GM19043 (cell line): Measurements from ENCODE around the gene SLC25A12.

Source experiments
- ATAC-seq: cut with Tn5 transposase; IDR thresholded peaks from one replicate; pipeline ENCODE4 v1.9.1; 2021; ENCODE audit warnings: low read depth; ENCODE audit not compliant: unreplicated experiment

The SLC25A12 gene

GRCh38 chr2:171893196-171893823 lies 734 bp downstream of the SLC25A12 start:
- ATAC-seq = no peak

DNA sequence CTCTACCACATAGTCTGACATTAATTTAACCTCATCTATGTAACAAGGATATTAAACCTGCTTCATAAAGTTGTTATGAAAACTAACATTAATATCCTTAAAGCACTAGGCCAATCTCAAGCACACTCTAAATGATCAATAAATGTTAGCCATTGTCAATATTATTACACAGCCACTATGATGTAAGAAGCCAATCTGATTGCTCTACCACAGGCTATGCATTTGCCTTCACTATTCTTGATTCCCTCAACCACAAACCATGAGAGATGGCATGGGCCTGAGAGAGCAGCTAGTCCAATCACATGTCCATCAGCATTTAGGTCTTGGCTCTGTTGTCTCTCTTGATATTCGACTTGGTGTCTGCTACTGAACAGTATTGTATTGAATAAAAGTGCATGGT lies 4.2 kb downstream of the SLC25A12 start:
- no peak for ATAC-seq

GRCh38 chr2:171889333-171889732 lies 4.7 kb downstream of the SLC25A12 start:
- ATAC-seq = no peak

- ATAC-seq = no peak
These were observed 10.7 kb downstream of the SLC25A12 start for GRCh38 chr2:171883275-171883893.

DNA sequence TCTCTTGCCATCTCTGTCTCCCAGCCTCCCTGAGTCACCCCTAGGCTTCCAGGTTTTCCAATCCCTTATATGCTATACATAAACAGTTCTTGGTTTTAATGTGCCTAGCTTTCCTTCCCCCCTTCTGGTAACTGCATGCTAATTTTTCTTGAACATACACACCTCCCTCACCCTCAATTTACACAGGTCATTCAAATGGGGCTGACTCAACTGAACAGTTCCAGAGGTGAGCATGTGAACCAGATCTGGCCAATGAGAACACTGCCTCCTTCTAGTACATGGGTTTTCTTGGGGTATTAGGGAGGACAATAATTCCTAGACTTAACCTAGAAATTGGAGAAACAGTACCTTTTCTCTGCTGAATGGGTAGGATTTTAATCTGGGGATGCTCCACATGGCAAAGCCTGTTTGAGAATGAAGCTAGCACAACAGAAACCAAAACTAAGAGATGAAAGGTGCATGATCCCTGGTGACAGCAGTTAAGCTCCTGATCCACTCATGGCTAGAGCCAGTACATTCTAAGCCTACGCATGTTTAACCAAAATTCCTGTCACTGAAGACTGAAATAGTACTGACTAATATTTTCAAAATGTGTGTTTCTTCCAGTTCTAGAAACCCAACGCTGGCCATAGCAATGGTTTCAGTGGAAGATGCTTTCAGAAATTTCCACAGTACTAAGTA lies 11.8 kb downstream of the SLC25A12 start:
- ATAC-seq = no peak

DNA sequence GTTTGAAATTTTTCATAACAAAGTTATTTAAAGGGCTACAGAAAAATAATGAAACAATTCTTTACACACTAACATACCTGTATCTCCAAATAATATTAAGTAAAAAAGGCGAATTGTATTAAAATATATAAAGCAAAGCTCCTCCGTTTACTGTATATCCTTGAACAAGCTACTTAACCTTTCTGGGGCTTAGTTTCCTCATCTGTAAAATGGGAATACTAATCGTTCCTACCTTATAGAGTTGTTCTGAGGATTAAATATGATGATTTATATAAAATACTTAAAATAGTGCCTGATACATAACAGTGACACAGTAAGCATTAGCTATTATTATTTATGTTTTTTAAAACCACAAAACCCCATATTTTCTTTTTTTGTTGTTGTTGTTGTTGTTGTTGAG lies 13.3 kb downstream of the SLC25A12 start:
- ATAC-seq = no peak

DNA sequence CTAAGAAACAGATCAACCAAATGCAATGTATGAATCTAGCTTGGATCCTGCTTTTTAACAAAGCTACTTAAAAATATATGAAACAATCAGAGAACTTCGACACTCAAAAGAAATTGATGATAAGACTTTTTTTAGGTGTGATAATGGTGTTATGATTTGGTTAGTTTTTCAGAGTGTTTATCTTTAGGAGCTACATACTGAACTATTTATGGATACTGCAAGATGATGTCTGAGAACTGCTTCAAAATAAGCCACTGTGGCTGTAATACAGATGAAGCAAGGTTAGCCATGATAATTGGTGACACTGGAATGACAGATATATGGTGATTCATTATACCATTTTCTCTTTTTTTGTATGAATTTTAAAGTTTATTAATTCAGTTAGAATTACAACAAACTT lies 14.2 kb downstream of the SLC25A12 start:
- ATAC-seq = no peak

GRCh38 chr2:171878481-171878993 lies 15.5 kb downstream of the SLC25A12 start:
- no peak for ATAC-seq

DNA sequence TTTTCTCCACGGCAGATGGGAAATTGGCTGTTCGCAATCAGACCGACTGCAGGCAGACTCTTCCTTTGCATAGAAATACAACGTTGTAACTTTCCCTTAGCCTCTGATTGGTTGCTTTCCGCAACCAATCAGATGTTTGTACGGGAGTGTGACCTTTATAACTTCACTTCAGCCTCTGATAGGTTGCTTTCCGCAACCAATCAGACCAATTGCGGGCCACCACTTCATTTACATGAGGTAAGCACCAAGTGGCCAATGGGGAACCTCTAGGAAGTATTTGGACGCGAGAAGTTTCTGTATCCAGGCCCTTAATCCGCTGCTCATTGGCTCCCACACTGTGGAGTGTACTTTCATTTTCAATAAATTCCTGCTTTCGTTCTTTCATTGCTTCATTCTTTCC lies 19.1 kb downstream of the SLC25A12 start:
- no peak for ATAC-seq

DNA sequence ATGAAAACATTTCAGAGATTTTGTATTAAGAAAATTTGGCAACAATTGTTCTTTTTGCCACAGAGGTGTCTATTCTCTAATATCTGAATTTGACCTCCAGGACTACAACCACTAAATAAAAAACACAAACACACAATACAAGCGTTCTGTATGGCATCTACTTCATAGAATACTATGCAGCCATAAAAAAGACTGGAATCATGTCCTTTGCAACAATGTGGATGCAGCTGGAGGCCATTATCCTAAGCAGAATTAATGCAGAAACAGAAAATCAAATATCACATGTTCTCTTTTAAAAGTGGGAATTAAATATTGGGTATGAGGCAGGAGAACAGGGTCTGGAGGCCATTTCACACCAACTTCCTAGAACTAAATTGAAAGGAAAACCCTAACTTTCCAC lies 19.5 kb downstream of the SLC25A12 start:
- ATAC-seq = no peak

GRCh38 chr2:171864357-171864985 lies 29.6 kb downstream of the SLC25A12 start:
- ATAC-seq = no peak

DNA sequence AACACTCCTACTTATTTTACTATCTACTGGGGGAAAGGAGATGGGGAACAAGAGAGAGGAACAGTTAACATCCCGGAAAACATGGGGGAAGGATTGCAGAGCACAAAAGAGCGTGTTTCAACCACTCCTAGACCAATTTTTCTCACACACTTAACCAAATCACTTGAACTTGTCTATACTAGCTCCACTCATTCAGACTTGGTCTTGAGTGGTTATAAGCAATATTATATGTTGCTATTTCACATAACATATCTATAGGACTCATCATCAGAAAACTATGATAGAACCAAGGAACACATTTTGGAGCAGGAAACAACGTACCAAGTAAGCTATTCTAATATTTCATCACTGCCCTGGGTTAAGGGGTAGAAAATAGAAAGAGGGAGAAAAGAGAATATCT lies 31.5 kb downstream of the SLC25A12 start:
- no peak for ATAC-seq

DNA sequence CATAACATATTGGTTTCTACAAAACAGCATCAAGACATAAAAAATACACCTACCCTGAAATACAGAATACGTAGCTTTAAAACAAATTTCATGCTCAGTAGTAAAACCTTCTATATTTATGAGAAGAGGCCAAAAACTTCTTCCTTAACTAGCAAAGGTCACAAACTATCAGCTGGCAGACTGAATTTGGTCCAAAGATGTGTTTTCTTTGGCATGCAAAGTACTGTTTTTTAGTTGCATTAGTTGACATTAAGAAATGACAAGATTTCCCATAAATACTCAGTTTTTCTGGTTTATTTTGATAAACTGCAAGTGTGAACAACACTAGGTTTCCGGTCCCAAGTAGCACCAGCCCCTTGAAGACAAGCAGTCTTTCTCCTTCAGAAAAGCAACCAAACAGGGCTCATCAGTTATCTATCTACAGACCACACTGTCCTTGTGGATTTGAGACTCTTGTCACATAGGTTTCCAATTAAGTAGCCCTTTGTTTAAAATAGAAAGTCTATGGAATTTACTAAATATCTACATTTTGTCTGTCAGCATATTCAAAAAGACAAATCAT lies 35.6 kb downstream of the SLC25A12 start:
- no peak for ATAC-seq

- ATAC-seq = no peak
These were observed 38.6 kb downstream of the SLC25A12 start for GRCh38 chr2:171855401-171855800.

DNA sequence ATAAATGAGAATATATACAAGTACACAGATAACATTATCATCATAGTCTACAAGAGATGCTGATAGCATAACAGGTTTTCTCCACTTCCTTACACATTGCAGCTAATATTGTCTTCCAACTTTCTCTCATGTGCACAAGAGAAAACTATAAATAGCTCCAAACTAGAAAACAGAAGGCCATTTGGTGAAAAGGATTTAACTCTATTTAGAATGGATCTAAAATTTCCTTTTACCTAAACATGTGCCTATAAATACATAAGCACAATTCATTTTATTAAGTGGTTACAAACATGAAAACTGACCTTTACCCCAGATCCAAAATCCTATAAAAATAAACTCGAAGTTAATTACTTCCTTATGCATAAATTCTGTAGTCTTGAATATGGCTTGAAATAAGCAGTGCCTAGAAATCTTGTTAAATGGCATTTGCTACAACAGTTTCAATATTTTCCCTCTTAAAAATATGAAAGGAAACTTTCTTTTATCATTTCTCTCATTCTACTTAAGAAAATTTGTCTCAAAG lies 41.6 kb downstream of the SLC25A12 start:
- no peak for ATAC-seq

- no peak for ATAC-seq
These were observed 46.4 kb downstream of the SLC25A12 start for GRCh38 chr2:171847627-171848026.

DNA sequence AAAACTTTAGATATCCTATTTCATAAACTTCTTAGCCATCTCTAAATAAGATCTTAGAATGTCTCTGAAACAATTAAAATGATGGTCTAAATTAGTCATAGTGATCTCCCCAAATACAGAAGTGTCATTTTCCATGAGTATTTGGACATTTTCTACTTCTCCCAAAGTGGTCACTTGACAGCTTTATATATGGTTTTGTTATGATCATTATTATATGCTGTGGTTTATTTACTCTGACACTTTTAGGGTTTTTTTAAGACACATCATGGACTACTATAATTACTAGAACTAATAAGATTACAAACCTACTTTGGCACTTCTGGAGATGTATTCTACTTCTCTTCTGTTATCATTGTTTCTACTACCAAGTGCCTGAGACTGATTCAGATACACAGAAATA lies 47.1 kb downstream of the SLC25A12 start:
- ATAC-seq = no peak

DNA sequence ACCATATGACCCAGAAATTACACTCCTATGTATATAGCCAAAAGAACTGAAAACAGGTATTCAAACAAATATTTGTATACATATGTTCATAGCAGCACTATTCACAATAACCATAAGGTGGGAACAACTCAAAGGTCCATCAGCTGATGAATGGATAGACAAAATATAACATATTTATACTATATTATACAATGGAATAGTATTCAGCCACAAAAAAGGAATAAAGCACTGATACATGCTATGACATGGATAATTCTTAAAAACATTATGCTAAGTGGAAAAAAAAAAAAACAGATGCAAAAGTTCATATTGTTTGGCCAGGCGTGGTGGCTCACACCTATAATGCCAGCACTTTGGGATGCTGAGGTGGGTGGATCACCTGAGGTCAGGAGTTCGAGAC lies 52.0 kb downstream of the SLC25A12 start:
- ATAC-seq = no peak

- ATAC-seq = no peak
These were observed 56.3 kb downstream of the SLC25A12 start for GRCh38 chr2:171837736-171838135.

DNA sequence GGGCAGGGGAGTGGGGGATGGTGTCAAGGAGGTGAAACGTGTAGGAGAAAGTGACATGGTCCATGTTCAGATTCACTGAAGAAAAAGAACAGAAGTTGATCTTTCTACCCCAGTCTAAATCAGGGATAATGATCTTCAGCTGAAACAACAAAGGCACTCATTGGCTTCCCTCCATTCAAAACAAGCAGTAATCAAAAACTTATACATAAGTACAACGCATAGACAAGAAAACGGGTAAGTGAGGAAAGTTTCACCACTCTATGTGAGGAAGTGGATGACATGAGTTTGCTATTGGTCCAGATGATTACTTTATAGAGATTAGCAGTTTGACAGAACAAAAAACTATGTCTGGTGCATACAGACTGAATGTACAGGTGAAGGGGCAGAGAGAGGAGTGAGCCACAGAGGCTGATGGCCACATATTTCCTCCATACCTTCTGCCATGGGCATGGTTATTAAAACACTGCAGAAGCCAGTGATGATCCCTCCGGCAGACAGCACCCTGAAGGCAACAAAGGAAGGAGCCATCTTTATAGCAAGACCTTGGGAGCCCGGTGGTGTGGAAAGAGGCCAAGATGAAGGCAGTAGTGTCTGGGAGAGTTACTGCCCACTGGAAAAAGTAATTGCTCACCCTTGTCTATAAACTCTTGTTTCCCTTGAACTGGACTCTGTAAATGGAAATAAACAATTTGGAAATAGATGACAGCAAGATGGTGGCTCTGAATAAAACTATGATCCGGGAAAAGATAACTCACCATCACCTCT lies 57.7 kb downstream of the SLC25A12 start:
- ATAC-seq = no peak
